Loucy (cell line): Measurements from ENCODE around the gene NPHP3.

ENCODE experiments used
- EZH2phosphoT487 ChIP-seq: fragments of 200-600 bp; IDR thresholded peaks from 2 replicates; pipeline ENCODE4 v1.6.1; 2018; ENCODE audit warnings: antibody characterized with exemption, mild to moderate bottlenecking, moderate library complexity, borderline replicate concordance
- TF ChIP-seq, protein P1 (sequence below): fragments of 200-600 bp; sonication (generic); conservative IDR thresholded peaks from 2 replicates; pipeline ENCODE4 v1.5.1; 2014; ENCODE audit warnings: mild to moderate bottlenecking, antibody characterized with exemption, low read length

DNA sequence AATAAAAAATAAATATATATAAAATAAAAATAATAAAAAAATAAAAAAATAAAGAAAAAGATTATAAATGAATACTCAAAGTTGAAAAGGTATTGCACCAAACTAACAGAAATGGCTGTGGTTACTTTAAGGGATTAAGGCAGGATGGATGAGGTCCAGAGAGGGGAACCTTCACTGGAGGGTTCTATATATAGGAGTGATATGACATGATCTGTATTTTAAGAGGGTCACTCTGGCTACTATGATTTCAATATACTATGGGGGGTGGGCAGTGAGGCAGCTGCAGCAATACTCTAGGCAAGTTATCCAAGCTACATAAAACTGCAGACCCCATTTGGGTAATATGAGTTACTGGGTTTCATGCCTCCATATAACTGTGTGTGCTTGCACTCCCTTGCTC, 87.2 kb downstream of the NPHP3 start:
- TF ChIP-seq, protein P1, sequence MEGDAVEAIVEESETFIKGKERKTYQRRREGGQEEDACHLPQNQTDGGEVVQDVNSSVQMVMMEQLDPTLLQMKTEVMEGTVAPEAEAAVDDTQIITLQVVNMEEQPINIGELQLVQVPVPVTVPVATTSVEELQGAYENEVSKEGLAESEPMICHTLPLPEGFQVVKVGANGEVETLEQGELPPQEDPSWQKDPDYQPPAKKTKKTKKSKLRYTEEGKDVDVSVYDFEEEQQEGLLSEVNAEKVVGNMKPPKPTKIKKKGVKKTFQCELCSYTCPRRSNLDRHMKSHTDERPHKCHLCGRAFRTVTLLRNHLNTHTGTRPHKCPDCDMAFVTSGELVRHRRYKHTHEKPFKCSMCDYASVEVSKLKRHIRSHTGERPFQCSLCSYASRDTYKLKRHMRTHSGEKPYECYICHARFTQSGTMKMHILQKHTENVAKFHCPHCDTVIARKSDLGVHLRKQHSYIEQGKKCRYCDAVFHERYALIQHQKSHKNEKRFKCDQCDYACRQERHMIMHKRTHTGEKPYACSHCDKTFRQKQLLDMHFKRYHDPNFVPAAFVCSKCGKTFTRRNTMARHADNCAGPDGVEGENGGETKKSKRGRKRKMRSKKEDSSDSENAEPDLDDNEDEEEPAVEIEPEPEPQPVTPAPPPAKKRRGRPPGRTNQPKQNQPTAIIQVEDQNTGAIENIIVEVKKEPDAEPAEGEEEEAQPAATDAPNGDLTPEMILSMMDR, result no peak
- no peak for TF ChIP-seq EZH2phosphoT487
